T-helper 1 cell treated with Interleukin-12 subunit alpha and Interleukin-12 subunit beta and Interleukin-4 antibody, amounts not matched to agents 30 μg/mL and 1 μg/mL, for 36 hours (primary cell): Measurements from ENCODE around the gene CEL.
"Not testable (repeated sequence)": the region's sequence is repeated elsewhere in the genome, so short reads cannot be mapped to it uniquely, and the experiment has no call there.

ENCODE experiments used
- H3K27ac Mint-ChIP-seq: one replicate; pipeline ENCODE4 v1.8.0; 2021; ENCODE audit warnings: mild to moderate bottlenecking, mixed read lengths
- H3K27me3 Mint-ChIP-seq: one replicate; pipeline ENCODE4 v1.8.0; 2021; ENCODE audit warnings: low read depth, mixed read lengths
- H3K36me3 Mint-ChIP-seq: one replicate; pipeline ENCODE4 v1.8.0; 2021; ENCODE audit warnings: low read depth, mixed read lengths
- H3K4me1 Mint-ChIP-seq: one replicate; pipeline ENCODE4 v1.8.0; 2021; ENCODE audit warnings: low read depth, mixed read lengths
- H3K4me3 Mint-ChIP-seq: one replicate; pipeline ENCODE4 v1.8.0; 2021; ENCODE audit warnings: mild to moderate bottlenecking, moderate library complexity, mixed read lengths
- H3K9me3 Mint-ChIP-seq: one replicate; pipeline ENCODE4 v1.8.0; 2021; ENCODE audit warnings: mixed read lengths

The CEL gene

DNA sequence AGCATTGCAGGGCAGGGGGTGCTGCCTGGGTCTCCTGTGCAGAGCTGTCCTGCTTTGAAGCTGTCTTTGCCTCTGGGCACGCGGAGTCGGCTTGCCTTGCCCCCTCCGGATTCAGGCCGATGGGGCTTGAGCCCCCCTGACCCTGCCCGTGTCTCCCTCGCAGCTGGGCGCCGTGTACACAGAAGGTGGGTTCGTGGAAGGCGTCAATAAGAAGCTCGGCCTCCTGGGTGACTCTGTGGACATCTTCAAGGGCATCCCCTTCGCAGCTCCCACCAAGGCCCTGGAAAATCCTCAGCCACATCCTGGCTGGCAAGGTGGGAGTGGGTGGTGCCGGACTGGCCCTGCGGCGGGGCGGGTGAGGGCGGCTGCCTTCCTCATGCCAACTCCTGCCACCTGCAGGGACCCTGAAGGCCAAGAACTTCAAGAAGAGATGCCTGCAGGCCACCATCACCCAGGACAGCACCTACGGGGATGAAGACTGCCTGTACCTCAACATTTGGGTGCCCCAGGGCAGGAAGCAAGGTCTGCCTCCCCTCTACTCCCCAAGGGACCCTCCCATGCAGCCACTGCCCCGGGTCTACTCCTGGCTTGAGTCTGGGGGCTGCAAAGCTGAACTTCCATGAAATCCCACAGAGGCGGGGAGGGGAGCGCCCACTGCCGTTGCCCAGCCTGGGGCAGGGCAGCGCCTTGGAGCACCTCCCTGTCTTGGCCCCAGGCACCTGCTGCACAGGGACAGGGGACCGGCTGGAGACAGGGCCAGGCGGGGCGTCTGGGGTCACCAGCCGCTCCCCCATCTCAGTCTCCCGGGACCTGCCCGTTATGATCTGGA is 2.7 kb downstream of the CEL start:
- H3K36me3 Mint-ChIP-seq, result no peaks in the 10 kb centered on the region
- H3K27ac Mint-ChIP-seq, result no peak overlapping the region
- no peaks in the 10 kb centered on the region for H3K27me3 Mint-ChIP-seq
- no peak overlapping the region for H3K4me3 Mint-ChIP-seq
- no peaks in the 10 kb centered on the region for H3K9me3 Mint-ChIP-seq
- H3K4me1 Mint-ChIP-seq, result peaks cover 13% of the 10 kb centered on the region

DNA sequence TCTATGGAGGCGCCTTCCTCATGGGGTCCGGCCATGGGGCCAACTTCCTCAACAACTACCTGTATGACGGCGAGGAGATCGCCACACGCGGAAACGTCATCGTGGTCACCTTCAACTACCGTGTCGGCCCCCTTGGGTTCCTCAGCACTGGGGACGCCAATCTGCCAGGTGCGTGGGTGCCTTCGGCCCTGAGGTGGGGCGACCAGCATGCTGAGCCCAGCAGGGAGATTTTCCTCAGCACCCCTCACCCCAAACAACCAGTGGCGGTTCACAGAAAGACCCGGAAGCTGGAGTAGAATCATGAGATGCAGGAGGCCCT is 3.2 kb downstream of the CEL start:
- Mint-ChIP-seq H3K4me1 (peaks cover 9% of the 10 kb centered on the region), H3K36me3 (no peaks in the 10 kb centered on the region), H3K9me3 (no peaks in the 10 kb centered on the region), H3K27ac (no peak overlapping the region), H3K4me3 (no peak overlapping the region), H3K27me3 (no peaks in the 10 kb centered on the region)

DNA sequence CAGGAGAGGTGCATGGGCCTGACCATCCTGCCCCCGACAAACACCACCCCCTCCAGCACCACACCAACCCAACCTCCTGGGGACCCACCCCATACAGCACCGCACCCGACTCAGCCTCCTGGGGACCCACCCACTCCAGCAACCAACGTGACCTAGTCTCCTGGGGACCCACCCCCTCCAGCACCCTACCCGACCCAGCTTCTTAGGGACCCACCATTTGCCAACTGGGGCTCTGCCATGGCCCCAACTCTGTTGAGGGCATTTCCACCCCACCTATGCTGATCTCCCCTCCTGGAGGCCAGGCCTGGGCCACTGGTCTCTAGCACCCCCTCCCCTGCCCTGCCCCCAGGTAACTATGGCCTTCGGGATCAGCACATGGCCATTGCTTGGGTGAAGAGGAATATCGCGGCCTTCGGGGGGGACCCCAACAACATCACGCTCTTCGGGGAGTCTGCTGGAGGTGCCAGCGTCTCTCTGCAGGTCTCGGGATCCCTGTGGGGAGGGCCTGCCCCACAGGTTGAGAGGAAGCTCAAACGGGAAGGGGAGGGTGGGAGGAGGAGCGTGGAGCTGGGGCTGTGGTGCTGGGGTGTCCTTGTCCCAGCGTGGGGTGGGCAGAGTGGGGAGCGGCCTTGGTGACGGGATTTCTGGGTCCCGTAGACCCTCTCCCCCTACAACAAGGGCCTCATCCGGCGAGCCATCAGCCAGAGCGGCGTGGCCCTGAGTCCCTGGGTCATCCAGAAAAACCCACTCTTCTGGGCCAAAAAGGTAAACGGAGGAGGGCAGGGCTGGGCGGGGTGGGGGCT is 4.6 kb downstream of the CEL start:
- no peaks in the 10 kb centered on the region for H3K36me3 Mint-ChIP-seq
- peaks cover 2% of the 10 kb centered on the region for H3K4me1 Mint-ChIP-seq
- H3K9me3 Mint-ChIP-seq, result no peaks in the 10 kb centered on the region
- H3K27me3 Mint-ChIP-seq, result no peaks in the 10 kb centered on the region
- no peak overlapping the region for H3K27ac Mint-ChIP-seq
- H3K4me3 Mint-ChIP-seq, result no peak overlapping the region

DNA sequence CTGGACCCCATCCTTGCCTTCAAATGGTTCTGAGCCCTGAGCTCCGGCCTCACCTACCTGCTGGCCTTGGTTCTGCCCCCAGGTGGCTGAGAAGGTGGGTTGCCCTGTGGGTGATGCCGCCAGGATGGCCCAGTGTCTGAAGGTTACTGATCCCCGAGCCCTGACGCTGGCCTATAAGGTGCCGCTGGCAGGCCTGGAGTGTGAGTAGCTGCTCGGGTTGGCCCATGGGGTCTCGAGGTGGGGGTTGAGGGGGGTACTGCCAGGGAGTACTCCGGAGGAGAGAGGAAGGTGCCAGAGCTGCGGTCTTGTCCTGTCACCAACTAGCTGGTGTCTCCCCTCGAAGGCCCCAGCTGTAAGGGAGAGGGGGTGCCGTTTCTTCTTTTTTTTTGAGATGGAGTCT is 5.2 kb downstream of the CEL start:
- H3K36me3 Mint-ChIP-seq, result no peaks in the 10 kb centered on the region
- H3K4me3 Mint-ChIP-seq, result no peak overlapping the region
- H3K4me1 Mint-ChIP-seq, result peaks cover 2% of the 10 kb centered on the region
- no peak overlapping the region for H3K27ac Mint-ChIP-seq
- no peaks in the 10 kb centered on the region for H3K9me3 Mint-ChIP-seq
- H3K27me3 Mint-ChIP-seq, result no peaks in the 10 kb centered on the region

DNA sequence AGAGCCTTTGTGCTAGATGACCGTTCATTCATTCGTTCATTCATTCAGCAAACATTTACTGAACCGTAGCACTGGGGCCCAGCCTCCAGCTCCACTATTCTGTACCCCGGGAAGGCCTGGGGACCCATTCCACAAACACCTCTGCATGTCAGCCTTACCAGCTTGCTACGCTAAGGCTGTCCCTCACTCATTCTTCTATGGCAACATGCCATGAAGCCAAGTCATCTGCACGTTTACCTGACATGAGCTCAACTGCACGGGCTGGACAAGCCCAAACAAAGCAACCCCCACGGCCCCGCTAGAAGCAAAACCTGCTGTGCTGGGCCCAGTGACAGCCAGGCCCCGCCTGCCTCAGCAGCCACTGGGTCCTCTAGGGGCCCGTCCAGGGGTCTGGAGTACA is 6.0 kb downstream of the CEL start:
- Mint-ChIP-seq H3K4me3 (no peak overlapping the region), H3K27me3 (no peaks in the 10 kb centered on the region), H3K4me1 (no peaks in the 10 kb centered on the region), H3K36me3 (no peaks in the 10 kb centered on the region), H3K27ac (no peak overlapping the region), H3K9me3 (no peaks in the 10 kb centered on the region)

- H3K27ac Mint-ChIP-seq, H3K27me3 Mint-ChIP-seq, H3K4me1 Mint-ChIP-seq, H3K4me3 Mint-ChIP-seq, H3K9me3 Mint-ChIP-seq, H3K36me3 Mint-ChIP-seq: not testable (repeated sequence)
Observed at GRCh38 chr9:133068431-133068830, 6.7 kb downstream of the CEL start.

DNA sequence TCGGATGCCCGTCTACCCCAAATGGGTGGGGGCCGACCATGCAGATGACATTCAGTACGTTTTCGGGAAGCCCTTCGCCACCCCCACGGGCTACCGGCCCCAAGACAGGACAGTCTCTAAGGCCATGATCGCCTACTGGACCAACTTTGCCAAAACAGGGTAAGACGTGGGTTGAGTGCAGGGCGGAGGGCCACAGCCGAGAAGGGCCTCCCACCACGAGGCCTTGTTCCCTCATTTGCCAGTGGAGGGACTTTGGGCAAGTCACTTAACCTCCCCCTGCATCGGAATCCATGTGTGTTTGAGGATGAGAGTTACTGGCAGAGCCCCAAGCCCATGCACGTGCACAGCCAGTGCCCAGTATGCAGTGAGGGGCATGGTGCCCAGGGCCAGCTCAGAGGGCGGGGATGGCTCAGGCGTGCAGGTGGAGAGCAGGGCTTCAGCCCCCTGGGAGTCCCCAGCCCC is 8.8 kb downstream of the CEL start:
- H3K9me3 Mint-ChIP-seq, H3K27ac Mint-ChIP-seq, H3K4me3 Mint-ChIP-seq, H3K4me1 Mint-ChIP-seq, H3K36me3 Mint-ChIP-seq, H3K27me3 Mint-ChIP-seq: not testable (repeated sequence)

- H3K4me1 Mint-ChIP-seq, H3K27me3 Mint-ChIP-seq, H3K9me3 Mint-ChIP-seq, H3K36me3 Mint-ChIP-seq, H3K27ac Mint-ChIP-seq, H3K4me3 Mint-ChIP-seq: not testable (repeated sequence)
Observed at GRCh38 chr9:133070985-133071384, 9.2 kb downstream of the CEL start.

GRCh38 chr9:133071484-133072150 is 9.8 kb downstream of the CEL start:
- Mint-ChIP-seq H3K36me3 (no peaks in the 10 kb centered on the region), H3K4me1 (no peaks in the 10 kb centered on the region), H3K27ac (no peak overlapping the region), H3K27me3 (peaks cover 10% of the 10 kb centered on the region), H3K4me3 (no peak overlapping the region), H3K9me3 (no peaks in the 10 kb centered on the region)

DNA sequence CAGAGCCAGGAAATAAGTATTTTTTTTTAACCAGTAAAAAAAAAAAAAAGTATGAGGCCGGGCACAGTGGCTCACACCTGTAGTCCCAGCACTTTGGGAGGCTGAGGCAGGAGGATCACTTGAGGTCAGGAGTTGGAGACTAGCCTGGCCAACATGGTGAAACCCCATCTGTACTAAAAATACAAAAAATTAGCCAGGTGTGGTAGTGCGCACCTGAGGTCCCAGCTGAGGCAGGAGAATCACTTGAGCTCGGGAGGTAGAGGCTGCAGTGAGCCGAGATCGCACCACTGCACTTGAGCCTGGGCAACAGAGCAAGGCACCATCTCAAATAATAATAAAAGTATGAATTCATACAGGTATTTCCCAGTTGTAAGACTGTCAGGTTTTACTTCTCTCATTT is 10.4 kb downstream of the CEL start:
- H3K4me3 Mint-ChIP-seq, H3K4me1 Mint-ChIP-seq, H3K9me3 Mint-ChIP-seq, H3K27ac Mint-ChIP-seq, H3K36me3 Mint-ChIP-seq: not testable (repeated sequence)
- peaks cover 15% of the 10 kb centered on the region for H3K27me3 Mint-ChIP-seq

- H3K9me3 Mint-ChIP-seq, result no peaks in the 10 kb centered on the region
- no peak overlapping the region for H3K27ac Mint-ChIP-seq
- H3K36me3 Mint-ChIP-seq, result no peaks in the 10 kb centered on the region
- no peaks in the 10 kb centered on the region for H3K4me1 Mint-ChIP-seq
- no peak overlapping the region for H3K4me3 Mint-ChIP-seq
- H3K27me3 Mint-ChIP-seq, result peaks cover 16% of the 10 kb centered on the region
Observed at GRCh38 chr9:133073086-133074014, 11.6 kb downstream of the CEL start.

DNA sequence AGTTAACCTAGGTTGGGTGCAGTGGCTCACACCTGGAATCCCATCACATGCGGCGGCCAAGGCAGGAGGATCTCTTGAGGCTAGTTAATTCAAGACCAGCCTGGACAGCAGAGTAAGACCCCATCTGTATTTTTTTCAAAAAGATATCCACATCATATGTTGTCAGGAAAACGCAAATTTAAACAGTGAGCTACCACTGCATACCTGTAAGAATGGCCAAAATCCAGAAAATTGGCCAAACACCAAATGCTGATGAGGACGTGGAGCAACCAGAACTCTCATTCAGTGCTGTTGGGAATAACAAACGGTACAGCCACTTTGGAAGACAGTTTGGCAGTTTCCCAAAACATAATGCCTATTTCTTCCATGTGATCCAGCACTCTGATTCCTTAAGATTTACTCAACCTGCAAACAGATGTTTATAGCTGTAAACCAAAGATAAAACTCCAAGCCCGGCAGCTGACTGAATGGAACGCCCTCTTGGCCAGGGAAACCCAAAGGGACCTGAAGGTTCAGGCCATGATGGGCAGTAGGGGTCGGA is 12.4 kb downstream of the CEL start:
- no peaks in the 10 kb centered on the region for H3K36me3 Mint-ChIP-seq
- no peaks in the 10 kb centered on the region for H3K4me1 Mint-ChIP-seq
- no peak overlapping the region for H3K27ac Mint-ChIP-seq
- peaks cover 18% of the 10 kb centered on the region for H3K27me3 Mint-ChIP-seq
- no peaks in the 10 kb centered on the region for H3K9me3 Mint-ChIP-seq
- H3K4me3 Mint-ChIP-seq, result no peak overlapping the region

DNA sequence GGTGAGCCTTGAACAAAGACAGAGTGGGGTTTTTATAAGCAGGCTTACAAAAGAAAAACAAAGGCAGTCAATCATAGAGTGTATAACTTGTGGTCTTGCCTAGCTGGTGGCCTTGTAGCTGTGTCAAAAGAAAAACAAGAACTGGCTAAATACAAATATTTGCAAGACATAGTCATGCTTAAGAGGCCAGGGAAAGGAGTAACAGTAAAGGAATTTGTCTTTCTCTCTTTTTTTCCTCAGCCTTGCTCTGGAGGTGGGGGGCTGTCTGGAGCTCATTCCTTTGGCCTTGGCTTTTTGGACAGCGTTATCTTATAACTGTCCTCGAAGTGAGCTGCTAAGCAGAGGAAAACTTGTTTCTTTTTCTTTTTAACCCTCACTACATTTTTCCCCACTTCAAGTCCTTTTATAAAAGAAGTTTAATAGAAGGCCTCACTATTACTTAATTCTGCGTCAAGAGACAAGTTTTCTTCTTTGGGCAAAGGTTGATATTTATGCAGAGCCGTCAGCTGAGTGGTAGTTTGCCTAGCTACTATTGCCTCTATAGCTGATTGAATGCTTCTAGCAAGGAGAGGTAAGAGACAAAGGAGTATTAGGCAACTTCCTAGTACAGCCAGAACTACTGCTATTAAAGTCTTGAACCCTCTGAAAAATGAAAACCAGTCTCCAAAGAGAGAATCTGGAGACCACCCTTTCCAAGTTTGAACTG is 14.3 kb downstream of the CEL start:
- no peaks in the 10 kb centered on the region for H3K9me3 Mint-ChIP-seq
- peaks cover 29% of the 10 kb centered on the region for H3K27me3 Mint-ChIP-seq
- no peak overlapping the region for H3K4me3 Mint-ChIP-seq
- H3K36me3 Mint-ChIP-seq, result no peaks in the 10 kb centered on the region
- H3K4me1 Mint-ChIP-seq, result no peaks in the 10 kb centered on the region
- no peak overlapping the region for H3K27ac Mint-ChIP-seq
